Measurements from ENCODE around the gene NMRK1. TPM values are rescaled to one million over a fixed set of nuclear protein-coding genes. Genes with fewer than 3 reads are reported as not detected.
A peak's percentile ranks its signal among the peaks of the same experiment; 100 is the strongest.

Gene NMRK1
- total RNA-seq, 6 donors from 2014 or later, result 17.5 to 46.6 (median 27.3) TPM

GRCh38 chr9:75041041-75041440 lies 46.9 kb downstream of the NMRK1 start:
- H3K36me3 ChIP-seq, result no peaks in the 10 kb centered on the region
- WGBS, 2 donors, result 81 to 85% methylated on average over 1 of the region's 1 CpG
- DNase-seq, result no peak
- TF ChIP-seq POLR2AphosphoS5 (IDR thresholded peaks at IDR 0.05) (no peak), EP300 (IDR thresholded peaks at IDR 0.05) (no peak), CTCF (IDR thresholded peaks at IDR 0.05) (no peak), POLR2A (IDR thresholded peaks at IDR 0.05) (no peak)
- H3K27ac ChIP-seq, result no peak overlapping the region
- H3K9me3 ChIP-seq, result no peaks in the 10 kb centered on the region
- H3K4me1 ChIP-seq, result no peaks in the 10 kb centered on the region
- no peak for ATAC-seq (ENCODE audit: low FRiP score in 2 of 2)
- no peak overlapping the region for H3K4me3 ChIP-seq
- no peaks in the 10 kb centered on the region for H3K27me3 ChIP-seq

GRCh38 chr9:75039801-75040200 lies 48.2 kb downstream of the NMRK1 start:
- TF ChIP-seq POLR2AphosphoS5 (IDR thresholded peaks at IDR 0.05) (no peak), CTCF (IDR thresholded peaks at IDR 0.05) (no peak), POLR2A (IDR thresholded peaks at IDR 0.05) (no peak), EP300 (IDR thresholded peaks at IDR 0.05) (no peak)
- ATAC-seq (ENCODE audit: low FRiP score in 2 of 2) (no peak), DNase-seq (no peak)
- Histone ChIP-seq H3K4me3 (no peak overlapping the region), H3K27me3 (no peaks in the 10 kb centered on the region), H3K9me3 (no peaks in the 10 kb centered on the region), H3K4me1 (no peaks in the 10 kb centered on the region), H3K36me3 (no peaks in the 10 kb centered on the region), H3K27ac (no peak overlapping the region)
- WGBS, 2 donors, result 71 to 80% methylated on average over 3 of the region's 3 CpGs

GRCh38 chr9:75039009-75039408 lies 48.9 kb downstream of the NMRK1 start:
- H3K4me3 ChIP-seq, result no peak overlapping the region
- WGBS, 2 donors, result 73 to 79% methylated on average over 3 of the region's 3 CpGs
- no peaks in the 10 kb centered on the region for H3K36me3 ChIP-seq
- TF ChIP-seq EP300 (IDR thresholded peaks at IDR 0.05) (no peak), POLR2A (IDR thresholded peaks at IDR 0.05) (no peak), POLR2AphosphoS5 (IDR thresholded peaks at IDR 0.05) (no peak), CTCF (IDR thresholded peaks at IDR 0.05) (no peak)
- H3K27me3 ChIP-seq, result no peaks in the 10 kb centered on the region
- ATAC-seq (ENCODE audit: low FRiP score in 2 of 2) (peak in 1 of 2 donors; percentile 78), DNase-seq (no peak)
- H3K27ac ChIP-seq, result no peak overlapping the region
- H3K4me1 ChIP-seq, result no peaks in the 10 kb centered on the region
- H3K9me3 ChIP-seq, result no peaks in the 10 kb centered on the region

- Histone ChIP-seq H3K4me3 (no peak overlapping the region), H3K27ac (no peak overlapping the region), H3K27me3 (no peaks in the 10 kb centered on the region), H3K36me3 (no peaks in the 10 kb centered on the region), H3K4me1 (no peaks in the 10 kb centered on the region), H3K9me3 (no peaks in the 10 kb centered on the region)
- DNase-seq (no peak), ATAC-seq (ENCODE audit: low FRiP score in 2 of 2) (no peak)
- 88 to 90% methylated on average over 3 of the region's 3 CpGs for WGBS, 2 donors
- TF ChIP-seq POLR2A (IDR thresholded peaks at IDR 0.05) (no peak), EP300 (IDR thresholded peaks at IDR 0.05) (no peak), POLR2AphosphoS5 (IDR thresholded peaks at IDR 0.05) (no peak), CTCF (IDR thresholded peaks at IDR 0.05) (no peak)
Measured at GRCh38 chr9:75036793-75037192, 51.2 kb downstream of the NMRK1 start.

GRCh38 chr9:75033791-75034473 lies 54.0 kb downstream of the NMRK1 start:
- H3K9me3 ChIP-seq, result no peaks in the 10 kb centered on the region
- DNase-seq, result no peak
- no peak for ATAC-seq (ENCODE audit: low FRiP score in 2 of 2)
- TF ChIP-seq EP300 (IDR thresholded peaks at IDR 0.05) (no peak), CTCF (IDR thresholded peaks at IDR 0.05) (no peak), POLR2A (IDR thresholded peaks at IDR 0.05) (no peak), POLR2AphosphoS5 (IDR thresholded peaks at IDR 0.05) (no peak)
- H3K27ac ChIP-seq, result no peak overlapping the region
- H3K27me3 ChIP-seq, result no peaks in the 10 kb centered on the region
- H3K4me3 ChIP-seq, result no peak overlapping the region
- no peaks in the 10 kb centered on the region for H3K36me3 ChIP-seq
- 75 to 77% methylated on average over 2 of the region's 2 CpGs for WGBS, 2 donors
- peaks cover 0 to 1% (median under 1%) of the 10 kb centered on the region in 4 donors for H3K4me1 ChIP-seq

Measured in upper lobe of left lung (tissue), 6 donors.